ENCODE data around the gene DEDD2. TPM values are rescaled to one million over a fixed set of nuclear protein-coding genes. Genes with fewer than 3 reads are reported as not detected.

The DEDD2 gene
- total RNA-seq, 2 experiments from 2014 or later = 41.3 to 42.2 TPM

- H3K27ac Mint-ChIP-seq = no peak overlapping the region
- POLR2A ChIA-PET = no interaction called here
- no peaks in the 10 kb centered on the region for H3K36me3 Mint-ChIP-seq
- ATAC-seq (ENCODE audit: low read depth) (no peak), DNase-seq (no peak)
- H3K4me1 Mint-ChIP-seq = peaks cover 26% of the 10 kb centered on the region
- H3K27me3 Mint-ChIP-seq = peaks cover 9% of the 10 kb centered on the region
- H3K4me3 Mint-ChIP-seq = no peak overlapping the region
- no peaks in the 10 kb centered on the region for H3K9me3 Mint-ChIP-seq
Observed at GRCh38 chr19:42149447-42150202, 67.9 kb downstream of the DEDD2 start.

Other genes with a start within 250 kb of the DEDD2 start
- gene ATP1A3, start 223.4 kb downstream of the DEDD2 start, total RNA-seq = 1 to 10 TPM; 4.5 to 7.1 TPM
- gene GRIK5, start 147.5 kb downstream of the DEDD2 start, total RNA-seq = under 1 TPM; 0.44 to 0.79 TPM
- 10 to 100 TPM; 17.6 to 18.9 TPM for gene ZNF574, start 141.5 kb downstream of the DEDD2 start, total RNA-seq
- gene POU2F2, start 85.2 kb downstream of the DEDD2 start, total RNA-seq = 10 to 100 TPM; 33.0 to 33.9 TPM
- 10 to 100 TPM; 19.6 to 20.6 TPM for gene ZNF526, start 2.6 kb upstream of the DEDD2 start, total RNA-seq
- 10 to 100 TPM; 41.0 to 42.2 TPM for gene GSK3A, start 24.9 kb upstream of the DEDD2 start, total RNA-seq
- gene ERF, start 37.5 kb upstream of the DEDD2 start, total RNA-seq = 10 to 100 TPM; 51.1 to 57.5 TPM
- 10 to 100 TPM; 84.4 to 92.2 TPM for gene CIC, start 51.6 kb upstream of the DEDD2 start, total RNA-seq
- under 1 TPM in 1 of 2 experiments, not detected in 1; 0.57 TPM for gene PRR19, start 84.5 kb upstream of the DEDD2 start, total RNA-seq
- gene PAFAH1B3, start 84.9 kb upstream of the DEDD2 start, total RNA-seq = 10 to 100 TPM; 36.2 to 41.1 TPM
- gene TMEM145, start 95.6 kb upstream of the DEDD2 start, total RNA-seq = under 1 TPM; 0.54 to 0.94 TPM
- 1 to 10 TPM; 8.5 to 9.3 TPM for gene MEGF8, start 108.0 kb upstream of the DEDD2 start, total RNA-seq
- not detected for gene CNFN, start 172.6 kb upstream of the DEDD2 start, total RNA-seq
- gene LIPE, start 209.7 kb upstream of the DEDD2 start, total RNA-seq = 10 to 100 TPM; 34.6 to 35.1 TPM
- not detected for gene CXCL17, start 225.3 kb upstream of the DEDD2 start, total RNA-seq

All from activated naive CD8-positive, alpha-beta T cell treated with anti-CD3 and anti-CD28 coated beads, Interleukin-2, amount 10 ng/mL, durations not matched to agents 7 days and 5 days (primary cell).